GM19043 (cell line): Measurements from ENCODE around the gene GIGYF2.
"Not testable (repeated sequence)": the region's sequence is repeated elsewhere in the genome, so short reads cannot be mapped to it uniquely, and the experiment has no call there.

Experiments
- ATAC-seq: cut with Tn5 transposase; IDR thresholded peaks from one replicate; pipeline ENCODE4 v1.9.1; 2021; ENCODE audit warnings: low read depth; ENCODE audit not compliant: unreplicated experiment

The GIGYF2 gene

DNA sequence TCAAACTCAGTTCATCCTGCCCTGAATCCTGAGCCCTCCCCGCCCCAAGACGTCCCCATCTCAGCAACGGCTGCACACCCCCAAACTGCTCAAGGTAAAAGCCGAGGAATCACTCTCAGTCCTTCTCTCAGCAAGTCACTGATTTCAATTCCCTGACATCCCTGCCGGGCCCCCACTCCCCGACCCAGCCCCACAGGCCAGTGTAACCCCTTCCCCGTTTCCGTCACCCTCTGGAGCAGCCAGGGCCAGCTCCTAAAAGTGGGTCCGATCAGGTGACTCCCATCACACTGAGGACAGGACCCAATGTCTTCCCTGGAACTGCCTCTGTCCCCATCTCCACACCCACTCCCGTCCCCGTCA lies 193.4 kb downstream of the GIGYF2 start:
- ATAC-seq: no peak

GRCh38 chr2:232890896-232891601 lies 193.9 kb downstream of the GIGYF2 start:
- no peak for ATAC-seq

DNA sequence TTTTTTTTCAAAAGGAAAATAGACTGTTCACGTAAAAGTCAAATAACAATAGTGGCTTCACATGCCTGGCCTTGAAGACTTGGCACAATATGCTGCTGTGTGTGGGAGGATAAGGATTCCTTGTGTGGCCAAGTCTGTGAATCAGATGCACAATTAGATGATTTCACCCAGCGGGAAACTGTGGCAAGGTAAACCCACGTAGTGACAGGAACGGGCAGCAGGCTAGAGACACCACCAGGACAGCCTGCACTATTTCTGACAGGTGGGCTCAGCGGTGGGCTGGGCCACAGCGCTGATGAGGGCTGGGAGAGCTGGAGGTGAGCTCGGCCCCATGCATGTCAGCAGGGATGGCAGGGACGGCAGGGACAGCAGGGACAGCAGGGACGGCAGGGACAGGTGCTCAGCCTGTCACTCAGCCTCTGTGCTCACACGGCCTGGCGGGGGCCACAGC lies 194.5 kb downstream of the GIGYF2 start:
- no peak for ATAC-seq

- ATAC-seq: no peak
These were observed 195.1 kb downstream of the GIGYF2 start for GRCh38 chr2:232892221-232892620.

DNA sequence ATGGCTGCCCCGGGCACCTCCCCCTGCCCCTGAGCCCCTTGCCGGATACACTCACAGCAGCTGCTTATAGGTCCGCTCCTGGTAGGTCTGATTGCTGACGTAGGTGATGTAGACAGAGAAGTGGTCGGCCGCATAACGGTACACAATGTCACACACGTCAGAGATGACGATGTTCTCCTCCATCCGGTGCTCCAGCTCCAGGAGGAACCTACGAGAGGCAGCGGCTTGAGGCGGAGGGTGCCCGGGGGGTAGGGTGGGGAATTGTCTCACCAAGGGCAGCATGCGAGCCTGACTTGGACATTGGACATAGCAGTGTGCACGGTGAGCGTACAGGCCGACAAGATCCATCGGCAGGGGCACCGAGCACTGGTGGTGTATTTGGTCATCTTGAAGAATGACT lies 195.7 kb downstream of the GIGYF2 start:
- no peak for ATAC-seq

DNA sequence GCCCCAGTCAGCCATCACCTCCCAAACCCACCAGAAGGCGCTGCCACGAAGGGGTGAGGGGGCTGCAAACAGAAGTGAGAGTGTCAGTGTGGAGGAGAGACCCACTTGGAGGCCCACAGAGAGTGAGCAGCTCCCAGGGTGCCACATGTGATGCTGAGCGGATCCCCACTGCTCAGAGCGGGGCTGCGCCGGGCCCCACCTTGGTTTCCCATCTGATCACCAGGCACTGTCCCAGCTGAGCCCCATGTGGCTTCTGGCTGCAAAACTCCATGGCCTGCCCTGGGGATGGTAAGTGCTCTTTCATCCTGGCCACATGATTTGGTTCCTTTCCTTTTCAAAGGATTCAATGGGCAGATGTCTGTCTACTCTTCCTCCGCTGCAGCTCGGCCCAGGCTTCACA lies 196.7 kb downstream of the GIGYF2 start:
- ATAC-seq: no peak

- no peak for ATAC-seq
These were observed 197.1 kb downstream of the GIGYF2 start for GRCh38 chr2:232894251-232894650.

DNA sequence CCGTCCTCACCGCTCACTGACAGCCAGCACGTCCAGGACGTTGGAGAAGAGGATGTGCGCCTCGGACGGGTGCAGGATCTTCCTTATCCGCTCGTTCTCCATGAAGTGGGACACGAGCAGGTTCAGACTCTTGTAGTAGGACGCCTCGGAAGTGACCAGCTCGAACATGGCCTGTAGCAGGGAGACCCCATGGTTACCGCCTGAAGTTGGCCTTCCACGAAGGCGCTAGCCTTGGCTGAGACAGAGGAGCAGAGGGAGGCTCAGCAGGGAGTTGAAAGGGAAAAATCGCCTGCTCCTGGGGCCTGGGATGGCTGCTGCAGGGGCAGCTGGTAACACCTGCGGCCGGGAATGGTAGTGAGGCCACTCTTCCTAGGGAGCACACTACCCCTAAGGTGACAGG lies 197.6 kb downstream of the GIGYF2 start:
- no peak for ATAC-seq

- no peak for ATAC-seq
These were observed 199.0 kb downstream of the GIGYF2 start for GRCh38 chr2:232896111-232896510.

DNA sequence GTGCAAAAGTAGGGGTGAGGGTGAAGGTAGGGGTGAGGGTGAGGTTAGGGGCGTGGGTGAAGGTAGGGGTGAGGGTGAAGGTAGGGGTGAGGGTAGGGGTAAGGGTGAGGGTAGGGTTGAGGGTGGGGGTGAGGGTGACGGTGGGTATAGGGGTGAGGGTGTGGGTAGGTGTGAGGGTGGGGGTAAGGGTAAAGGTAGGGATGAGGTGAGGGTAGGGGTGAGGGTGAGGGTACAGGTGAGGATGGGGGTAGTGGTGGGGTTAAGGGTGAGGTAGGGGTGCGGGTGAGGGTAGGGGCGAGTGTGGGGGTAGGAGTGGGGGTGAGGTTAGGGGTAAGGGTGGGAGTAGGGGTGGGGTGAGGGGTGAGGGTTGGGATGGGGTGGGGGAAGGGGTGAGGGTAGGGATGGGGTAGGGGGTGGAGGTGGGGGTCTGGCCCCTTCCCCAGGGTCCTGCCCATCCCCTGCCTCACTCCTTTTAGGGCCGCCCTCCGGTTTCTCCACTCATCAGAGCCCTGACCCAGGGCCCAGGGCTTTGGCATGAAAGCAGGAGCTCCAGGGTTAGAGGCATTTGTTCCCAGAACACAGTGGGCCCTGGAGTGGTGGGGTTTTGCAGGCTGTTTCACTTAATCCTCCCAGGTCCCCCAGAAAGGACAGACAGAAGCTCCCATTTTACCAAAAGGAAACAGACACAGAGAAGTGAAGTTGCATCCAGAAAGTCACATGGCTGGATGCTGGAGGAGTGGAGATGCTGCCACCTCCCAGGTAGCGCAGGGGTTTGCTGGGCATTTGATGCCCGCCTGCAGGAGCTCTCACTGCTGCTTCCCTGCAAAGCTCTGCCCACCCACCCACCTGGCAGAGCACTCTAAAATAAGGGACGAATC lies 199.8 kb downstream of the GIGYF2 start:
- no peak for ATAC-seq

DNA sequence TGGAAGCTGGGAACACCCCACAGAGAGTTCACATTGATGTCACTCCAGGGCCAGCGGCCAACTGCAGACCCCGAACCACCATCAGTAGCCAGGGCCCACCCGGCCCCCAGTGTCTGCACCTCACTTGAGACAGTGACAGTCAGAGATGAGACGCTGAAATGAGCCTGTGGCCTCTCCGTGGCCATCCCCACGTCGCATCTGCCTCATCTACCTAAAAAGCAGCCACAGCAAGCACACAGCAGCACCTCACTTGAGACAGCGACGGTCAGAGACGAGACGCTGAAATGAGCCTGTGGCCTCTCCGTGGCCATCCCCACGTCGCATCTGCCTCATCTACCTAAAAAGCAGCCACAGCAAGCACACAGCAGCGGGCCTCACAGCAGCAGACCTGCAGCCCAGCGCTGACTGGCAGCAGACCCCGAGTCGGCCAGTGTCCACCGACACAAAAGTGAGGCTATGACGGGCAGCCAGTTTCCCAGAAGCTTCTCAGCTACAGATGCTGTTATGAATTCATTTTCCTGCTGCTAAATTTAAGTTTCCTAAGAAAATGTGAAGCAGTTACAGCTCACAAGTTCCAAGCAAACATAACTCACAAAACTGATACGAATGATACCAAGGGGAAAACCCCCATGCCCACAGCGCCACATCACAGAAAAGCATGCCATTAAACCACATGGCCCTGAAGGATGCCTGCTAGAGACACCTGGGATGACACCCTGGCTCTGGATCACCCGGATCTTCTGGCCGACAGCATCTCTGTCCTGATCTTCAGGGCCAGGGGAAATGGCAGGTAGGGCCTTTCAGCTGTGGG lies 200.7 kb downstream of the GIGYF2 start:
- ATAC-seq: no peak

DNA sequence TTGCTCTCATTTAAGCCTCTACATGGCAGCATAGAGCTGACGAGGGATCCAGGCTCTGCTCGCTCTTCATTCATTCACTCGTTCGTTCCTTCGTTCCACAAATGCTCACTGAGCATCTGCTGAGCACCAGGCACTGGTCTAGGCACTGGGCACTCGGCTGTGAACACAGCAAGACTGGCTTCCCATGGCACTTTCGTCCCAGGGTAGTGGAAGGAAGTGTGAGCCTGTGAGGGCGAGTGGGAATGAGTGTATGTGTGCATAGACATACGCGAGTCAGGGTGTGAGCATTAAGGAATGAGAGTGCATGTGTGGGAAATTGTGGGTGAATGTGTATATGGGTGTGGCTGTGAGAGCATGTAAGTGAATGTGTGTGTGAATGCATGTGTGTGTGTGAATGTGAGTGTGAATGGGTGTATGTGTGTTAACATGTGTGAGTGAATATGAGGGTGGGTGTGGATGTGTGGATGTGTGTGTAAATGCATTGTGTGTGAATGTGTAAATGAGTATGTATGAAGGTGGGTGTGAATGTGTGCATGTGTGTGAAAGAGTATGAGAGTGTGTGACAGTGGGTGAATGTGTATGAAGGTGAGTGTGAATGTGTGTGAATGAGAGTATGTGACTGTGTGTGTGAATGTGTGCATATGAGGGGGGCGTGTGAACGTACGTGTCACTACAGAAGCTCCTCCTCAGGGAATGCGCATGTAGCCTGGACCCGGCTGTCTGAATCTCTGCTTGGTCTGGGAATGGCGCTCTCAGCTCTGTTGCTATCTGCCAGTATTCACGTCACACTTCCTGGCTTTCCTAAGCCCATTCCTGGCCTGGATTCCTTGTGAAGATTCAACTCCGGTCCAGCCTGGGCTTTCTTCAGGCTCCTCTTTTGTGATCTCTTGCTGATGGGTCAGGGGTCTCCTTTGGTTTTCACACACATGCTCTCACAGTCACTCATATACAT lies 201.7 kb downstream of the GIGYF2 start:
- ATAC-seq: no peak

- ATAC-seq: no peak
These were observed 203.9 kb downstream of the GIGYF2 start for GRCh38 chr2:232900811-232901735.

- ATAC-seq: no peak
These were observed 204.8 kb downstream of the GIGYF2 start for GRCh38 chr2:232901736-232902578.

GRCh38 chr2:232903989-232904388 lies 206.9 kb downstream of the GIGYF2 start:
- ATAC-seq: no peak

- not testable (repeated sequence) for ATAC-seq
These were observed 210.0 kb downstream of the GIGYF2 start for GRCh38 chr2:232906867-232907717.

DNA sequence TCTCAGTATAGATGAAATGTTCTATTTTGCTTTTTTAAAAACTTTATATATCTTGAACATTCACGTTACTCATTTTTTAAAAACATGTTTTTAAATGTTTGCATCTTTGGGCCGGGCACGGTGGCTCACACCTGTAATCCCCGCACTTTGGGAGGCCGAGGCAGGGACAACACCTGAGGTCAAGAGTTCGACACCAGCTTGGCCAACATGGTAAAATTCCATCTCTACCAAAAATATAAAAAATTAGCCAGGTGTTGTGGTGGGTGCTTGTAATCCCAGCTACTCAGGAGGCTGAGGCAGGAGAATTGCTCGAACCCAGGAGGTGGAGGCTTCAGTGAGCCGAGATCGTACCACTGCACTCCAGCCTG lies 210.6 kb downstream of the GIGYF2 start:
- ATAC-seq: not testable (repeated sequence)
